HG03108 (cell line): ENCODE measurements around the gene METRNL.
"Not testable (repeated sequence)": the region's sequence is repeated elsewhere in the genome, so short reads cannot be mapped to it uniquely, and the experiment has no call there.

ENCODE experiments used
- ATAC-seq: cut with Tn5 transposase; IDR thresholded peaks from one replicate; pipeline ENCODE4 v1.9.1; 2021; ENCODE audit warnings: moderate library complexity; ENCODE audit not compliant: unreplicated experiment

METRNL gene

DNA sequence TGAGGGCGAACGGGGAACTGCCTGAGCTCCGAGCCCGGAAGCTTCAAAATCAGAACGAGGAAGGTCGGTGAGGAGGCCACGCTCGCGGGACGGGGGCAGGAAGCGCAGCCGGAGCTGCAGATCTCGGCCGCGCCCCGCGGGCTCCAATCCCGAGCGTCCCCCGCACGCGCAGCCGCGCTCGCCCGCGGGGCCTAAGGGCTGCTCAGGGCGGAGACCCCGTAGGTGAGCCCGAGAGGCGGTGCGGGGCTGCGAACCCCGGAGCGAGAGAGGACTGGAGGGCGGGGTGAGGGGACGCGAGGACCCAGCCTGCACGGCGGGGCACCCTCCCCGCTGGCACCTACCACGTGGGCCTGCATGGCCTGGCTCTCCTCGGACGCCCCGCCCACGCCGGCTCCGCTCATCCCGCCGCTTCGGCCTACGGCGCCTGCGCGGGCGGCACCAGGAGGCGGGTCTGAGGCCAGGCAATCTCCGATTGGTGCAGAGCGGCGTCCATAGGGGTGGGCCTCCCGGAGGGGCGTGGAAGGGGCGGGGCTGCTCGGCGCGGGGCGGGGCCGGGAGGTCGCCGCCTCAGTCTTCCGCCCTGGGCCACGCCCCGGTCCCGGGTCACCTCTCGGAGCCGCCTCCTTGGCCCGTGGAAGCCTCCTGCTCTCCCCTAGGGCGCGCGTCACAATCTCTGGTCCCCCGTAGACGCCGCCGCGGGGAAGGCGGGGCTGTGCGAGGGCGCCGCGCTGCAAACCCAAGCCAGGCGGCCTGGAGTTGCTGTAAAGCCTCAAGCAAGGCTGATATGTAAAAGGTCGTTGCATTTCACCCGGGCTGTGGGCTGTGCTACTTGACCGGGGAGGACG lies 27.8 kb upstream of the METRNL start:
- peak; percentile 84 for ATAC-seq

DNA sequence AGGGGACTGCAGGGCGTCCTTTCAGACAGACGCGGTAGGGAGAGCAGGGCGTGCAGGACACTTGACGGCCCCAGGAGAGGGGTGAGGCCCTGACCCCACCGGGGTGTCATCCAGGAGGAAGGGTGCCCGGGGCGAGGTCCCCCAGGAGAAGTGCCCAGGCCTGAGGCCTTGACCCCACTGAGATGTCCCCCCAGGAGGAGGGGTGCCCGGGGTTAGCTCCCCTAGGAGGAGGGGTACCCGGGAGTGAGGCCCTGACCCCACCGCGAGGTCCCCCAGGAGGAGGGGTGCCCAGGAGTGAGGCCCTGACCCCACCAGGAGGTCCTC lies 27.2 kb upstream of the METRNL start:
- ATAC-seq, result no peak

DNA sequence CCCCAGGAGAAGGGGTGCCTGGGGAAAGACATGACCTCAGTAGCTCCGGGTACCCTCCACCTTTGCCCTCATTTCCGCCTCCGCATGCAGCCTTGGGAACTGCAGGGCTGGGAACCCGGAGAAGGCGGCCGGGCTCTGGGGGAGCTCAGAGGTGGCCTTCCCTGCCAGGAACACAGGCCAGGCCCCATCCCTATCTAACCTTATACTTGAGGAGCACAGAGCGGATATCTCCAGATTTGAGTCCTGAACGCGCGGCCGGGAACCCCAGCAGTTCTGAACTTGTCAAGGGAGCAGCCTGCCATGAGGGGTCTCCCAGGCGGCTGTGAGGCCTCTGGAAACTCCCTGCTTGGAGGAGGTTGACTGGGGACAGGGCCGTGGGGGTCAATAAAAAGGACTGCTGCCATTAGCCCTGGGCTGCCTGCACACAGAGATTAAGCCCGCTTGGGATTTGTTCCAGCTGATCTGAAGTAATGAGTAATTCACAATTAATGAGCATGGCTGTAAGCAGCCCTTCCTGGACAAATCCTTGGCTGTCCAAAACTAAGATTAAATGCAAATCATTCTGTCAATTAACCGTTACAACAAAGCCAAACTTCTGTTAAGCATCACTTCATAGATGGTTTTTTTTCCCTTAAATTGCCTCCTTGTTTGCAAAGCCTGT lies 26.3 kb upstream of the METRNL start:
- no peak for ATAC-seq

DNA sequence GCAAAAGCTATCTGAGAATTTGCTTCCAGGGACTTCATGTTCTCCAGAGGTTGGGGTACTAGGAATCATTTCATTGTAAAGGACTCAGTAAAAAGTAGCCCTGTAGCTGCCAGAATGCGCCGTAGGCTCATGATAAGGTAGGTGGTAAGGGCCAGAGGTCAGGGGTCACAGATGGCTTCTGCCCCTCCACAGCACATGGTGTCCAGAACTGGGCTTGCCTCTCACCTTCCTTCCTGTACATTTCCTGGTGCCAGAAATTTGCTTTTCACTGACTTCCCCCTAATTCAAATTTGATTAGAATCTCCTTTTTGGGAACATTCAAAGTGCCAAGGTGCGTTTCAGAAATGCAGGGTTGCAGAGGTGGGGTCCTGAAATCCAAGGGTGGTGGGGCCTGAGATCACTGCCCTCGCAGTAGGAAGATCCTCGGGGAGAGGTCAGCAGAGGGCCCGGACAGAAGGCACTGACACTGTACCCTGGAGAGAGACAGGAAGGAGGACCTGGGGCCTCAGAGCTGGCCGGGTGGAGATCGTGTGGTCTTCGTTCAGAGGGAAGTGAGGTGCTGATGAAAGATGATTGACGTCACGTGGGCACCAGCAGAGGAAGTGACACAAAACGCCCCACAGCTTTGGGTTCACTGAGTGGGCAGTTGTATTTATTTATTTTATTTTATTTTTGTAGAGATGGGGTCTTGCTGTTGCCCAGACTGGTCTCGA lies 25.5 kb upstream of the METRNL start:
- no peak for ATAC-seq

DNA sequence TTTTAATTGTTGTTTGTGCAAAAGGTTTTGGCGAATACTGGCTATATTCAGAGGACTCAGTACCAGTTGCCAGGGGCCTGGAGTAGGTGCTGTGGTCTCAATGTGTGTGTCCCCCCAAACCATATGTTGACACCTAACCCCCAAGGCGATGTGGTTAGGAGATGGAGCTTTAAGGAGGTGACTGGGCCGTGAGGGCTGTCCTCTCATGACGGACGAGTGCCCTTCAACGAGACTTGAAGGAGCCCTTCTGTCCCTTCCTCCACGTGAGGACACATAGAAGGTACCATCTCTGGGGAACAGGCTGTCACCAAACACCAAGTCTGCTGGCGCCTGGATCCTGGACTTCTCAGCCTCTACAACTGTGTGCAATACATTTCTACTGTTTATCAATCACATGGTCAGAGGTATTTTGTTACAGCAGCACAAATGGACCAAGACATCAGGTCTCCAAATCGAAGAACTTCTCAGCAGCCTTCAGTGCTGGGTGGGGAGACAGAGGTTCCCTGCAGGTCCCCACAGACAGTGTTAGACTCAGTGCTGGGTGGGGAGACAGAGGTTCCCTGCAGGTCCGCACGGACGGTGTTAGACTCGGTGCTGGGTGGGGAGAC lies 24.8 kb upstream of the METRNL start:
- ATAC-seq, result no peak

DNA sequence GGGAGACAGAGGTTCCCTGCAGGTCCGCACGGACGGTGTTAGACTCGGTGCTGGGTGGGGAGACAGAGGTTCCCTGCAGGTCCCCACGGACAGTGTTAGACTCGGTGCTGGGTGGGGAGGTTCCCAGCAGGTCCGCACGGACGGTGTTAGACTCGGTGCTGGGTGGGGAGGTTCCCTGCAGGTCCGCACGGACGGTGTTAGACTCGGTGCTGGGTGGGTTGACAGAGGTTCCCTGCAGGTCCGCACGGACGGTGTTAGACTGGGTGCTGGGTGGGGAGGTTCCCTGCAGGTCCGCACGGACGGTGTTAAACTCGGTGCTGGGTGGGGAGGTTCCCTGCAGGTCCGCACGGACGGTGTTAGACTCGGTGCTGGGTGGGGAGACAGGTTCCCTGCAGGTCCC lies 24.2 kb upstream of the METRNL start:
- ATAC-seq, result not testable (repeated sequence)

DNA sequence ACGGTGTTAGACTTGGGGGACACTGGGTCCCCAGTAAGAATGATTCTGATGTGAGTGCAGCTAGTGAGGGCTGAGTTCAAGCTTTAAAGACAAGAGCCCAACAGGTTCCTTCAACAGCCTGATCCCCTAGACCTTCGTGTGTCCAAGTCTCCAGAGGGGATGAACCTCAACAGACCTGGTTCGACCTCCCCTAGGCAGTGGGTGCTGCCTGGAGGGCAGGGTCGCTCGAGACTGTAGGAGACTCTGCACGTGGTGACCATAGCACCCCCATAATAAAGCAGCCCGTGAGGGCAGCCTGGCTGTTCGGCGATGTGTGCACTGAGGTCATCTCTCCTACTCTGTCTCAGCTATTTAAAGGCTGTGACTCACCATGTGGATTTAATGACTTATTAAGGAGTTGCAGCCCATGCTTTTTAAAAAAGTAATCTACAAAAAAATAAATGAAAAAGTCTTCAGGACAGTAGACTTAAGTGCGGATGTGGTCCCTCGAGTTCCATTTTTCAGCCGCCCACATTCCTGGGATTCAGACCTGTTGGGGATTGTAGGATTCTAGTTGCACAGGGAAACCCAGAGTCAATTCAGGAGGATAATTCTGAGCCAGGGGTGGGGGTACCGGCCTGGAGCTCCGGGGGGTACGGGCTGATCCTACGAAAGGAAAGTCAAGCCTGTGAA lies 23.4 kb upstream of the METRNL start:
- ATAC-seq, result no peak

DNA sequence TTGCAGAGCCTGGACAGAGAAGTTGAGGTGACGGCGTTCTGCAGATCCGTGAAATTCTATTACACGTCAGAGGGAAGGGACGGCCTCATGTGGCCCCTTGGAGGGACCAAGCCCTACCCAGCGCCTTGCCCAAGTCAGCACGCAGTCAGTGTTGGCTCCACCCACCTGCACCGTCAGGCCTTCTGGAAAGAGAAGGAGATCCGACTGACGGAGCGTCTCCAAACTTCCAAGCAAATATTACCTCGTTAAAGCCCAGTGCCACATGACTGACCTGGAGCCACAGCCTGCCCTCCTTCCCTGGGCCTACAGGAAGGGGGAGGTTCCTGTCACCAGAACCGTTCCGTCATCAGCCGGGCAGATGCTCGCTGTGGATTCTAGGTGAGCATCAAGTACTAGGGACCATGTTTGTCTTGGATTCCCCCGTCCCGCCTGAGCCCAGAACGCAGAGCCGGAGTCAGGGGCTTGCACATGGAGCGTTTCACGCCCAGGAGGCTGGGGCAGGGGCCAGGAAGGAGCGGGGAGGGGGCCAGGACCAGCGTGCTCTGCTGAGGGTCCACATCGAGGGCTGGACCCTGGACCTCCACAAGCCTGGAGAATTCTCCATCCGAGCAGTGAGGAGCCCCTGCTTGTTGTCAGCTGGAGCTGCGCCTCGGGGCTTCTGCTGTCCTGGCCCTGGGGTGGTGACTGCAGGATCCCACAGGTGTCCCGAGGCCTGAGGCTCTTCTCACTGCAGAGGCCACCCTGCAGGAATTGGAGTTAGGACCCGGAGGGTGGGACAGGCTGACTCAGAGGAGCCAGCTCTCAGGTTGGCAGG lies 22.6 kb upstream of the METRNL start:
- no peak for ATAC-seq

DNA sequence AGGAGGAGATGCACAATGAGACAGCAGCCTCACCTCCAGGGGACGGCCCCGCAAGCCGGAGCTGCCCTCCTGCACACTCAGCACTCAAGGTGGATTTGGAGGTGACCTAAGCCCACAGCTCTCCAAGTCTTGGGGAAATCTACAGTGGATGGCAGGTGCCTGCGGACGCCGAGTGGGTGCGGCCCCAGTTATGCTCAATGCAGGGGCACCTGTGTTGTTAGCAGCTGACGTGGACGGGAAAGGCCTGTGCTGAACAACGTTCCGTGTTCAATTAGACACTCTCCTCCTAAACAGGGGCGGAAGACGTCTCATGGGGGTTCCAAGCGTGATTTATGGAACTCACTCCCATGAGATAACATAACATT lies 22.0 kb upstream of the METRNL start:
- ATAC-seq, result no peak

DNA sequence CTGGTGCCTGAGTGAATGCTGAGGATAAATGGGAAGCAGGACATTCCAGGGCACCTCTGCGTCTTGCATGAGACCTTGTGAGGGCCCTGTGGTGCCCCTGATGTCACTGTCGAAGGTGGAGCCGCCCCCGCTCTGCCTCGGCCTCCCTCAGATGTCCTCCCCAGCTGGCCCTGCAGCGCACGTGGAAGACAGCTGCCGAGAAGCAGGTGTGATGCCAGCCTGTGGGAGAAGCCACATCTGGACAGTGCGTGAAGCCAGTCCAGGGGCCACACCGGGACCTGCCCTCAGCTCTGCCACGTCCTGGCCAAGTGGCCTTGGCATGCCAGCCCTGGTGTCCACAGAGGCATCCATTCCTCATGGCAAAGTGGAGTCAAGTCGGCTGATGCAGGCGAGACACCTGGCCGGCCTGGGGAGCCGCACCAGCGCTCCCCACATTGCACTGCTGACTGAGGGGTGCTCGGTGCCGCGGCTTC lies 21.6 kb upstream of the METRNL start:
- ATAC-seq, result no peak

DNA sequence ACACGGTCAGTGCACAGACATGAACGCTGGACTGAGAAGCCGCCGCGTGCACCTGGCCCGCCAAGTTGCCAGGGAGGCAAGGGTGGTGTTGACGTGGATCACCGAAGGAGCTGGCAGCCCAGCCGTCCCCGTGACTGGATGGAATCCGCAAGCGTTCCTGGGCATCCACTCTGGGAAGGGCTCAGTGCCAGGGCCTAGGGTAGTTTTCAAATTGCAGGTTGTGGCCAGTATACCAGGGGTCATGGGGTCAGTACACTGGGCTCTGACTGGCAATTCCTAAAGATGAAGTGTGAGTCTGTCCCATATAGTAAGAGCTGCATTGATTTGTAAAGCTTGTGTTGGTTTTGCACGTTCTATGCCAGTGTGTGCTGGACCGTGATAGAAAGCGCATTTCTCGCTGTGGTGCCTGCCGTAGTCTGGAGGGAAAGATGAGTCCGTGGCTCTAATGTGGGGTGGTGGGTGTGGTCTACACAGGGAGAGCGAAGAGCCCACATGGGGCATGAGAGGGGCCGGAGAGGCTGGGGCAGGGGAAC lies 21.1 kb upstream of the METRNL start:
- no peak for ATAC-seq

DNA sequence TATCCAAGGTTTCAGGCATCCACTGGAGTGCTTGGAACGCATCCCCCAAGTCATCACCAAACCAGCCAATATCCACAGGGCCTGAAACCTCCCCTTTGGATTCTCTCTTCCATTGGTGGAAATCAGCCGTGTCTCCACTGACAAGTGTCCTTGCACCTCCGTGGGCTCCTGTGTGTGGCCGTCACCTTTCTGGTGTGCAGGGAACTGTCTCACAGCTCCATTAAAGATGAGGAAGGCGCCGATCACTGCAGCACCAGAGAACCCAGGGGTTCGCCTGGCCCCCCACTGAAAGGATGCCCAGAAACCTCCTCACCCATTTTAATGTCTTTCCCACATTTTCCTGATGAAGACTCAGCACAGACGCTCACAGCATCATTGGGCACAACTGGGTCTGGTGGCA lies 17.8 kb upstream of the METRNL start:
- ATAC-seq, result no peak

DNA sequence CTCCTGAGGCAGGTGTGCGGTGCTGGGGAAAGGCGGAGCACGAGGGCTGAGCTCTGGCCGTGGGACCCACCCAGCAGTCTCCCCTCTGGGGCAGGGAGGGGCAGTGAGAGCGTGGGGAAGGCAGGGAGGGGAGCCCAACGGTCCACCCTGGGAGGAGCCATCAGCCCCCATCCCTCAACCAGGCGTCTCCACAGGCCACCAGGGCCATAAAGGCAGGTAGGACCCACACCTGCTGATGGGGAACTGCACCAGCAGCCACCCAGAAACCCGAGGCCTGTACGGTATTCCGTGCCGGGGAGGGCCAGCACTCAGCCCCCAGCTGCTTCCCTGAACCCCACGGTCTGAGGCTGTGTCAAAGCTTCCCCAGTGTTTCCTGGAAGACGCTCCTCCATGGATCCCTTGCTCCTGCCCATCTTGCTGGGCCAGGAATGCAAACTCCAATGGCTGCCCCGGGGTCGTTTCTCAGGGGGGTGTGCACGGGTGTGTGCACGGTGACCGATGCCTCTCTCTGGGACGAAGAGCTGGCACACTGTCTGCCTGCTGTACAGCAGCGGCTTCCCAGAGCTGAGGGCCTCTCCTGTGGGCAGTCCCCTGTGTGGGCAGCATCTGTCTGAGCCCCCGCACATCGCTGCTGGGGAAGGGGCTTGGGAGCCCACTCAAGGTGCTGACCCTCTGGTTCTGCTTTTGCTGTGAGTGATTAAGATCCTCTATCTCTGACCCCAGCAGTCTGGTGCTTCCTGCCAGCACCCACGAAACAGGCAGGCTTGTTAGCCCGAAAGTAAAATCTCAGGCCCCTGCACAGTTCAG lies 17.2 kb upstream of the METRNL start:
- ATAC-seq, result no peak

DNA sequence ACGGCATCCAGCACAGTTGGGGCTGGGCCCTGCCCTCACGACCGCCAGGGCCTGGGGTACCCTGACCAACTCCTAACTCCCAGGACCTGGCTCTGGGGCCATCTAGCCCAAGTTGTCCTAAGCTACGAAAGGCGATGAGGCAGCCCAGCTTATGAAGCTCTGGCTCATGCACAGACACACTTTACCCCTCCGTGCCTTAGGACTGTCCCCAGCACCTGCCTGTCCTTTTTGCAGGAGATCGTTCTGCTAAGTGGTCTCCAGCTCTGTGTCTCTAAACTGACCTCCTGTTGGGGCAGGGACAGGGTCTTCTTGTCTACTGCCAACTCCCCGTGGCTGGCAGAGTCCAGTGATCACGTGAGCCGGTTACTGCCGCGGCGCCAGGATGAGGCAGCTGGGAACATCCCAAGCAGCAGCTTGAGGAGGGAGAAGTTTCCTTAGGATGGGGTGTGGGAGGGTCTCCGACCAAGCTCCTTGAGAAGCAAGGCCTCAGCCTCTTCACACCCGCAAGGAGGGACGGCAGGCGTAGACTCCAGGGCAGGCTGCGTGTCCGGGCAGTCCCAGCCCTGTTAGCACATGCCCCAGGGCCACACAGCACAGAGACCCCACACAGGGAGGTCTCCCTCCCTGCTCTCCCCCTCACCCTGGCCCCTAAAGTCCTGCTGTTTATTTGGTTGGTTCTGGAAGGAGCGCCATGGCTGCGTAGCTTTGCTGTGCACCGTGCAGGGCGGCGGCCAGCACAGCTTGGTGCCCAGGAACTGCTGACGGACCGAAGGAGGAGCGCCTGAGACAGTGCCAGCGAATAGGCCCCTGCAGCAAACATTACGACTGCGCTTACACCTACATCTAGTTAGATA lies 16.4 kb upstream of the METRNL start:
- ATAC-seq, result no peak

DNA sequence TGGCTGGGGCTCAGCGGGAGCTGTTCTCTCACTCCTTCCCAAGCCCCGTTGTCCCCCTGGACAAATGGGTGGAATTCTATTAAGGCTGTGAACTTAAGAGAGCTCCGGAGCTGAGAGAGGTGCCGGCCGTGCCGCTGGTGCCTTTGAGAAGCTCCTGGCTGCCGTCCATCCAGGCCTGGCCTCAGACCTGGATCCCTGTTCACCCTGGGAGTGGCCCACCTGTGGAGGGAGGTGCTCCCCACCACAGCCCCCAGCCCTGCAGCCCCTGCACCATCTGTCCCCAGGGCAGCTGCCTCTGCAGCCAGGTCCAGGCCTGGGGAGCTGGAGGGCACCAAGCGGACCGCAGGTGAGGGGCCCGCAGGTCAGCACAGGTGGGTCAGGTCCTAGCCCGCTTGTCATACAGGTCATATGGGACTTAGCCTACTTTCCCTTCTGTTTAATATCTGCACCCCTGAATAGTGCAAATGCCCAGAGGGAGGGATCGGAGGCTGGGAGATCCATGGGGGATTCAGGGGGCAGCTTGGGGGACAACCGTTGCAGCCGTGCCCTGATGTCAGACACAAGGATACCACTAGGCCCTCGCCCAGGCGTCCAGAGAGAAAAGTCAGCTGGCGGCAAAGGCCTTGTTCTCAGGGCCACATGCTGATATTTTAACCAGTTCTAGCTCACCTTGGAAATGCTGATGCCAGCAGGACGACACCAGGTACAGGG lies 15.2 kb upstream of the METRNL start:
- ATAC-seq, result no peak

DNA sequence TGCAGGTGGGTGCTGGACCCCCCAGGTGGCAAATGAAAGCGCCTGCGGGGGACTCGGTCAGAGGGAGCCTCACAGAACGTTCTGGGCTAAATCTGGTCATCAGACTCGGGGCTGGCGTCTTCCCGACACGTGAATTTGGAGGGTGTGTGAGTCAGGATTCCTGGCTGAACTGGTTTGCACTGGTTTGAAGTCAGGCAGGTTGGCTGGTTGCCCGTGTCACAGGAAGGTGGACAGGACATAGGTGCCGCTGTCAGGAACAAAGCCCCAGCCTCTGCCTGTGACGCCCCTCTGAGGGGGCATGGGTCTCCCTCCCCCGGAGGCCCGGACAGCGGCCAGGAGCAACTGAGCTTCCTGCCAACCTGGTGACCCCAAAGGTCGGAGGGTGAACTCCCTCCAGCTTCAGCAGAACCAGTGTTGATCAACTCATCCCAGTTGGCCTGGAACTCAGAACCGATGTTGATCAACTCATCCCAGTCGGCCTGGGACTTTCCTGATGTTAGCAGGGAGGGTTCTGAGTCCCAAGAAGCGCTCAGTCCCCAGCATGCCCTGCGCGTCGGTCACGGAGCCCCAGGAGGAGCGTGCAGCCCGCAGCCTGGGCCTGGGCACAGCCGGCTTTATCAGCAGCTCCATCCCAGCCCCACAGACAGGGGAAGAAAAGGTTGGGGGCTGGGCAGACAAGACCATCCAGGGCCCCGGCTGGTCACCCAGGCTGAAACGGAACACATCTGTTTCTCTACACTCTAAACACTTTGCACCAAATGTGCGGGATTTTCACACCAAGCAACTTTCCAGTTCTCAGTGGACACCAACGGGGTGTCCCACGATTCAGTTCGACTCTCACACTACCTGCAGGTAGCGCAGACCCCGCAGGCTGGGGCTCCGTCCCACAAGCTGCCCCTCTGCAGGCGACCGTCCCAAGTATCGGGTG lies 14.4 kb upstream of the METRNL start:
- no peak for ATAC-seq
